ENCODE results near the gene PTPN1.

DNA sequence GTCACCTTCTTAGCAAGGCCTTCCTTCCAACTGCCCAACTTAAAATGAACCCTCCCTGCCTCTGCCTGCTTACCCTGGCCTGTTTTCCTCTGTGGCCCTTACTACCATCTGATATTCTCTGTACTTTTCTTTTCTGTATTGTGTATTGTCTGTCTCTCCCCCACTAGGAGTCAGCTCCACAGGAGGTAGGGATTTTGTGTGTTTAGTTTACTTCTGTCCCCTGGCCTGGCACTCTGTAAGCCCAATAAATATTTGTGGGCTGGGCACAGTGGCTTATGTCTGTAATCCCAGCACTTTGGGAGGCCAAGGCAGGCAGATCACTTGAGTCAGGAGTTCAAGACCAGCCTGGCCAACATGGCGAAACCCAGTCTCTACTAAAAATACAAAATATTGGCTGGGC lies 108.4 kb downstream of the PTPN1 start:
- TF ChIP-seq EZH2 (IDR thresholded peaks at IDR 0.05; ENCODE audit: low read length, missing control alignments) = no peak
- TF ChIP-seq, protein P1, sequence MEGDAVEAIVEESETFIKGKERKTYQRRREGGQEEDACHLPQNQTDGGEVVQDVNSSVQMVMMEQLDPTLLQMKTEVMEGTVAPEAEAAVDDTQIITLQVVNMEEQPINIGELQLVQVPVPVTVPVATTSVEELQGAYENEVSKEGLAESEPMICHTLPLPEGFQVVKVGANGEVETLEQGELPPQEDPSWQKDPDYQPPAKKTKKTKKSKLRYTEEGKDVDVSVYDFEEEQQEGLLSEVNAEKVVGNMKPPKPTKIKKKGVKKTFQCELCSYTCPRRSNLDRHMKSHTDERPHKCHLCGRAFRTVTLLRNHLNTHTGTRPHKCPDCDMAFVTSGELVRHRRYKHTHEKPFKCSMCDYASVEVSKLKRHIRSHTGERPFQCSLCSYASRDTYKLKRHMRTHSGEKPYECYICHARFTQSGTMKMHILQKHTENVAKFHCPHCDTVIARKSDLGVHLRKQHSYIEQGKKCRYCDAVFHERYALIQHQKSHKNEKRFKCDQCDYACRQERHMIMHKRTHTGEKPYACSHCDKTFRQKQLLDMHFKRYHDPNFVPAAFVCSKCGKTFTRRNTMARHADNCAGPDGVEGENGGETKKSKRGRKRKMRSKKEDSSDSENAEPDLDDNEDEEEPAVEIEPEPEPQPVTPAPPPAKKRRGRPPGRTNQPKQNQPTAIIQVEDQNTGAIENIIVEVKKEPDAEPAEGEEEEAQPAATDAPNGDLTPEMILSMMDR (conservative IDR thresholded peaks at IDR 0.05 in 1 of 2, IDR thresholded peaks at IDR 0.05 in 1 of 2; ENCODE audit: low read depth in 1 of 2, low read length in 2 of 2) = no peak
